ENCODE measurements around the gene ITGB7. TPM values are rescaled to one million over a fixed set of nuclear protein-coding genes. Genes with fewer than 3 reads are reported as not detected.

The ITGB7 gene
- total and polyA plus RNA-seq, 4 experiments from 2014 or later = 271 to 397 (median 378) TPM

- Mint-ChIP-seq H3K27me3 (no peaks in the 10 kb centered on the region), H3K36me3 (peaks cover 46 to 73% of the 10 kb centered on the region in 2 donors), H3K4me3 (no peak overlapping the region), H3K4me1 (peaks cover 43 to 80% (median 67%) of the 10 kb centered on the region in 4 donors), H3K27ac (peak overlapping the region; percentile 30 to 97 (median 80)), H3K9me3 (no peaks in the 10 kb centered on the region)
- H3K27me3 ChIP-seq (ENCODE audit: insufficient read depth, low read length) = no peaks in the 10 kb centered on the region
- DNase-seq = no peak
- no peak overlapping the region for H3K4me3 ChIP-seq (ENCODE audit: low read length in 2 of 2)
- H3K9me3 ChIP-seq (ENCODE audit: control insufficient read depth in 1 of 2, low read length in 2 of 2) = no peaks in the 10 kb centered on the region
- ChIA-PET POLR2A (ENCODE audit: partially characterized antibody) (interaction anchor here (0.7 to 27.7 kb wide), 18 partner anchors 6 to 130 kb away, joined by 3 to 463 read pairs (median 8); partner anchors contain the start of genes AAAS, CSAD, ESPL1 and MYG1), CTCF (ENCODE audit: partially characterized antibody) (interaction anchor here (0.8 to 12.8 kb wide), 19 partner anchors 8 to 137 kb away, joined by 3 to 339 read pairs (median 17); partner anchors contain the start of genes AAAS, ESPL1, MYG1 and PFDN5)
- H3K36me3 ChIP-seq (ENCODE audit: insufficient read depth, low read length) = peaks cover 50% of the 10 kb centered on the region
- intact Hi-C loops (cut with micrococcal nuclease) = no loop called here
- peaks cover 79% of the 10 kb centered on the region for H3K4me1 ChIP-seq (ENCODE audit: insufficient read depth, low read length)
- H3K27ac ChIP-seq (ENCODE audit: low read depth, low read length) = peak overlapping the region; percentile 24
These were observed 7.8 kb upstream of the ITGB7 start for GRCh38 chr12:53214687-53215455.

DNA sequence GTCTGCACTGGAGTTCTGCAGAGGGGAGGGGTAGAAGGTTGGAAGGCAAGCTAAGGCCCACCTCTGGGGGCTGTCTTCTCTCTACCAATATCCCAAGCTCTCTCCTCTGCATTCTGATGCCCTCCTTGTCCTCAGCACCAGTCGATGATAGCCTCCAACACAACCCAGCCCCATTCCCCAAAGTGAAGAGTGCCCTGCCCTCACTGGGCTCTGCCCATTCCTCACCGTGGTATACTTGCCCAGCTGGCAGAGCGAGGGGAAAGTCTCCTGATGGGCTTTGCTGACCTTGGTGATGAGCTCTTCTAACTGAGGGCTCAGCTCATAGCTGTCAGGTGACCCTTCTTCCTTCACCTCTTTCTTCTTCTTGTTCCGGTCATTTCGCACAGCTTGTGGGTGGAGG is 7.2 kb upstream of the ITGB7 start:
- ChIA-PET CTCF (ENCODE audit: partially characterized antibody) (interaction anchor here (0.8 to 12.8 kb wide), 30 partner anchors 9 to 148 kb away, joined by 3 to 339 read pairs (median 6); partner anchors contain the start of genes AAAS, CSAD, ESPL1 and MYG1), POLR2A (ENCODE audit: partially characterized antibody) (interaction anchor here (0.5 to 27.7 kb wide), 18 partner anchors 7 to 200 kb away, joined by 3 to 463 read pairs (median 8); partner anchors contain the start of genes AAAS, CSAD, ESPL1 and MYG1)
- peak overlapping the region; percentile 30 to 97 (median 84) for H3K27ac Mint-ChIP-seq
- Histone ChIP-seq H3K9me3 (ENCODE audit: control insufficient read depth in 1 of 2, low read length in 2 of 2) (no peaks in the 10 kb centered on the region), H3K36me3 (ENCODE audit: insufficient read depth, low read length) (peaks cover 50% of the 10 kb centered on the region), H3K27me3 (ENCODE audit: insufficient read depth, low read length) (no peaks in the 10 kb centered on the region), H3K27ac (ENCODE audit: low read depth, low read length) (peak overlapping the region; percentile 36), H3K4me1 (ENCODE audit: insufficient read depth, low read length) (peaks cover 84% of the 10 kb centered on the region), H3K4me3 (ENCODE audit: low read length in 2 of 2) (no peak overlapping the region)
- no peak for DNase-seq
- H3K9me3 Mint-ChIP-seq = no peaks in the 10 kb centered on the region
- H3K4me1 Mint-ChIP-seq = peaks cover 42 to 79% (median 66%) of the 10 kb centered on the region in 4 donors
- no peaks in the 10 kb centered on the region for H3K27me3 Mint-ChIP-seq
- H3K4me3 Mint-ChIP-seq = peak overlapping the region in 1 of 8 donors; percentile 14
- peaks cover 46 to 67% of the 10 kb centered on the region in 2 donors for H3K36me3 Mint-ChIP-seq
- intact Hi-C loops (cut with micrococcal nuclease) = no loop called here

- peaks cover 45 to 81% (median 68%) of the 10 kb centered on the region in 4 donors for H3K4me1 Mint-ChIP-seq
- Histone ChIP-seq H3K27me3 (ENCODE audit: insufficient read depth, low read length) (no peaks in the 10 kb centered on the region), H3K36me3 (ENCODE audit: insufficient read depth, low read length) (peaks cover 50% of the 10 kb centered on the region), H3K4me1 (ENCODE audit: insufficient read depth, low read length) (peaks cover 84% of the 10 kb centered on the region), H3K9me3 (ENCODE audit: control insufficient read depth in 1 of 2, low read length in 2 of 2) (no peaks in the 10 kb centered on the region), H3K27ac (ENCODE audit: low read depth, low read length) (peak overlapping the region; percentile 36), H3K4me3 (ENCODE audit: low read length in 2 of 2) (no peak overlapping the region)
- peaks cover 46 to 66% of the 10 kb centered on the region in 2 donors for H3K36me3 Mint-ChIP-seq
- DNase-seq = peak; percentile 77 to 84 (median 78)
- CTCF ChIA-PET (ENCODE audit: partially characterized antibody) = interaction anchor here (0.7 to 12.8 kb wide), 33 partner anchors 10 to 159 kb away, joined by 3 to 339 read pairs (median 6); partner anchors contain the start of genes AAAS, CSAD, ESPL1 and MYG1
- no peaks in the 10 kb centered on the region for H3K27me3 Mint-ChIP-seq
- no peaks in the 10 kb centered on the region for H3K9me3 Mint-ChIP-seq
- intact Hi-C loops (cut with micrococcal nuclease) = loop anchor here (1.0 to 2.0 kb wide), 5 partner anchors 38 to 108 kb away; partner anchors contain the start of genes AAAS and ESPL1
- POLR2A ChIA-PET (ENCODE audit: partially characterized antibody) = interaction anchor here (0.5 to 27.7 kb wide), 14 partner anchors 8 to 200 kb away, joined by 3 to 463 read pairs (median 14); partner anchors contain the start of genes AAAS, CSAD, ESPL1 and PFDN5
- peak overlapping the region; percentile 46 to 97 (median 87) for H3K27ac Mint-ChIP-seq
- peak overlapping the region in 1 of 8 donors; percentile 41 for H3K4me3 Mint-ChIP-seq
These were observed 6.3 kb upstream of the ITGB7 start for GRCh38 chr12:53213348-53213747.

- Histone ChIP-seq H3K4me3 (ENCODE audit: low read length in 2 of 2) (no peak overlapping the region), H3K27me3 (ENCODE audit: insufficient read depth, low read length) (no peaks in the 10 kb centered on the region), H3K9me3 (ENCODE audit: control insufficient read depth in 1 of 2, low read length in 2 of 2) (no peaks in the 10 kb centered on the region), H3K36me3 (ENCODE audit: insufficient read depth, low read length) (peaks cover 50% of the 10 kb centered on the region), H3K27ac (ENCODE audit: low read depth, low read length) (peak overlapping the region; percentile 36), H3K4me1 (ENCODE audit: insufficient read depth, low read length) (peaks cover 84% of the 10 kb centered on the region)
- Mint-ChIP-seq H3K4me1 (peaks cover 46 to 81% (median 69%) of the 10 kb centered on the region in 4 donors), H3K36me3 (peaks cover 46 to 66% of the 10 kb centered on the region in 2 donors), H3K9me3 (no peaks in the 10 kb centered on the region), H3K27ac (peak overlapping the region; percentile 26 to 97 (median 87)), H3K27me3 (no peaks in the 10 kb centered on the region), H3K4me3 (peak overlapping the region in 1 of 8 donors; percentile 57)
- no peak for DNase-seq
- POLR2A ChIA-PET (ENCODE audit: partially characterized antibody) = interaction anchor here (1.2 to 27.7 kb wide), 10 partner anchors 8 to 82 kb away, joined by 3 to 463 read pairs (median 65); partner anchors contain the start of genes CSAD, ESPL1, PFDN5 and RARG
- intact Hi-C loops (cut with micrococcal nuclease) = loop anchor here (1.0 to 2.0 kb wide), 5 partner anchors 38 to 108 kb away; partner anchors contain the start of genes AAAS and ESPL1
- CTCF ChIA-PET (ENCODE audit: partially characterized antibody) = interaction anchor here (0.7 to 12.8 kb wide), 29 partner anchors 7 to 147 kb away, joined by 3 to 339 read pairs (median 6); partner anchors contain the start of genes AAAS, CSAD, ESPL1 and MYG1
These were observed 5.9 kb upstream of the ITGB7 start for GRCh38 chr12:53212931-53213330.

GRCh38 chr12:53211476-53212381 is 4.7 kb upstream of the ITGB7 start:
- Mint-ChIP-seq H3K36me3 (peaks cover 46 to 65% of the 10 kb centered on the region in 2 donors), H3K9me3 (no peaks in the 10 kb centered on the region), H3K4me1 (peaks cover 41 to 80% (median 65%) of the 10 kb centered on the region in 4 donors), H3K27ac (peak overlapping the region in 5 of 7 donors; percentile 27 to 94 (median 86)), H3K27me3 (no peaks in the 10 kb centered on the region), H3K4me3 (peak overlapping the region in 1 of 8 donors; percentile 12)
- CTCF ChIA-PET (ENCODE audit: partially characterized antibody) = interaction anchor here (0.8 to 12.8 kb wide), 26 partner anchors 8 to 133 kb away, joined by 3 to 339 read pairs (median 4); partner anchors contain the start of genes AAAS, CSAD, ESPL1 and MYG1
- H3K4me3 ChIP-seq (ENCODE audit: low read length in 2 of 2) = no peak overlapping the region
- peaks cover 84% of the 10 kb centered on the region for H3K4me1 ChIP-seq (ENCODE audit: insufficient read depth, low read length)
- POLR2A ChIA-PET (ENCODE audit: partially characterized antibody) = interaction anchor here (1.2 to 27.7 kb wide), 8 partner anchors 9 to 83 kb away, joined by 3 to 463 read pairs (median 144); partner anchors contain the start of genes CSAD, PFDN5, RARG and ZNF740
- H3K27ac ChIP-seq (ENCODE audit: low read depth, low read length) = no peak overlapping the region
- H3K27me3 ChIP-seq (ENCODE audit: insufficient read depth, low read length) = no peaks in the 10 kb centered on the region
- intact Hi-C loops (cut with micrococcal nuclease) = loop anchor here (2.0 kb wide), 1 partner anchor 53 kb away; no protein-coding TSS in a partner anchor
- H3K36me3 ChIP-seq (ENCODE audit: insufficient read depth, low read length) = peaks cover 50% of the 10 kb centered on the region
- no peak for DNase-seq
- H3K9me3 ChIP-seq (ENCODE audit: control insufficient read depth in 1 of 2, low read length in 2 of 2) = no peaks in the 10 kb centered on the region

GRCh38 chr12:53210843-53211242 is 3.8 kb upstream of the ITGB7 start:
- H3K36me3 Mint-ChIP-seq = peaks cover 40 to 63% of the 10 kb centered on the region in 2 donors
- no peaks in the 10 kb centered on the region for H3K9me3 Mint-ChIP-seq
- Histone ChIP-seq H3K4me3 (ENCODE audit: low read length in 2 of 2) (no peak overlapping the region), H3K27me3 (ENCODE audit: insufficient read depth, low read length) (no peaks in the 10 kb centered on the region), H3K9me3 (ENCODE audit: control insufficient read depth in 1 of 2, low read length in 2 of 2) (no peaks in the 10 kb centered on the region), H3K36me3 (ENCODE audit: insufficient read depth, low read length) (peaks cover 50% of the 10 kb centered on the region), H3K27ac (ENCODE audit: low read depth, low read length) (no peak overlapping the region), H3K4me1 (ENCODE audit: insufficient read depth, low read length) (peaks cover 83% of the 10 kb centered on the region)
- H3K27me3 Mint-ChIP-seq = no peaks in the 10 kb centered on the region
- DNase-seq = no peak
- H3K4me1 Mint-ChIP-seq = peaks cover 36 to 78% (median 61%) of the 10 kb centered on the region in 4 donors
- peak overlapping the region in 3 of 7 donors; percentile 27 to 78 (median 47) for H3K27ac Mint-ChIP-seq
- intact Hi-C loops (cut with micrococcal nuclease) = no loop called here
- H3K4me3 Mint-ChIP-seq = no peak overlapping the region
- POLR2A ChIA-PET (ENCODE audit: partially characterized antibody) = interaction anchor here (1.1 to 27.7 kb wide), 6 partner anchors 10 to 84 kb away, joined by 6 to 463 read pairs (median 191); partner anchors contain the start of genes CSAD, PFDN5, RARG and ZNF740
- CTCF ChIA-PET (ENCODE audit: partially characterized antibody) = interaction anchor here (0.6 to 12.8 kb wide), 15 partner anchors 8 to 110 kb away, joined by 3 to 339 read pairs (median 16); partner anchors contain the start of genes AAAS, CSAD, ESPL1 and MYG1
